Measurements from ENCODE around the gene HIF3A.

DNA sequence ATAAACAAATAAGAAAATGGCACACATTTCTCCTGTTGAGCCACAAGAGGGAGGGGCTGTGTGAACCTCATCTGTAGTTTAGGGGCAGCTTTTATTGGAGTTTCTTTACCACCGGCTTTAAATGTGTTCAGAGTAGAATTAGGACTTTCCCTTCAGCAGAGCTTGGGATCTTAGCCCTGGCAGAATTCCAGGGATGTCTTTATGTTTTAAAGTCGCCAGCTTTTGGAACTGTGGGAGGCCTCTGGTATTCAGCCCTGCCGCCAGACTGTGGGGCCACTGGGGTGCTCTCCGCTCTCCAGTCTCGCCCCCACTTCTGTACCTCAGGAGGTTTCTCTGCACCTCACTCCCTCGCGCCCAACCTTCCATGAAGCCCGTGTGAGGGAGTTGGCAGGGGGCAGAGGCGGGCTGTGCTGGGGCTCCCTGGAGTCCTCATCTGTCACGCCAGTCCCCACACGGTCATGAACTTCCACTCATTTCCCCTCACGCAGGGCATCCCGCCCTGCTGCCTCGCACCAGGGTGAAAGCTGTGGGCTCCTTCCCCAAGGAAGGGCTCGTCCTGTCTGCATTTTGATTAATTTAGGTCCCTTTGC is 85.0 kb downstream of the HIF3A start:
- TF ChIP-seq, protein P1, sequence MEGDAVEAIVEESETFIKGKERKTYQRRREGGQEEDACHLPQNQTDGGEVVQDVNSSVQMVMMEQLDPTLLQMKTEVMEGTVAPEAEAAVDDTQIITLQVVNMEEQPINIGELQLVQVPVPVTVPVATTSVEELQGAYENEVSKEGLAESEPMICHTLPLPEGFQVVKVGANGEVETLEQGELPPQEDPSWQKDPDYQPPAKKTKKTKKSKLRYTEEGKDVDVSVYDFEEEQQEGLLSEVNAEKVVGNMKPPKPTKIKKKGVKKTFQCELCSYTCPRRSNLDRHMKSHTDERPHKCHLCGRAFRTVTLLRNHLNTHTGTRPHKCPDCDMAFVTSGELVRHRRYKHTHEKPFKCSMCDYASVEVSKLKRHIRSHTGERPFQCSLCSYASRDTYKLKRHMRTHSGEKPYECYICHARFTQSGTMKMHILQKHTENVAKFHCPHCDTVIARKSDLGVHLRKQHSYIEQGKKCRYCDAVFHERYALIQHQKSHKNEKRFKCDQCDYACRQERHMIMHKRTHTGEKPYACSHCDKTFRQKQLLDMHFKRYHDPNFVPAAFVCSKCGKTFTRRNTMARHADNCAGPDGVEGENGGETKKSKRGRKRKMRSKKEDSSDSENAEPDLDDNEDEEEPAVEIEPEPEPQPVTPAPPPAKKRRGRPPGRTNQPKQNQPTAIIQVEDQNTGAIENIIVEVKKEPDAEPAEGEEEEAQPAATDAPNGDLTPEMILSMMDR (IDR thresholded peaks at IDR 0.05), result no peak
- TF ChIP-seq POLR2A (IDR thresholded peaks at IDR 0.05; ENCODE audit: low read depth), result no peak
- TF ChIP-seq POLR2AphosphoS5 (IDR thresholded peaks at IDR 0.05), result no peak
- no peak for TF ChIP-seq EP300 (IDR thresholded peaks at IDR 0.05)
